Measurements from ENCODE around the gene C11orf16.
"Not testable (repeated sequence)": the region's sequence is repeated elsewhere in the genome, so short reads cannot be mapped to it uniquely, and the experiment has no call there.

GRCh38 chr11:8881585-8881984, 51.2 kb downstream of the C11orf16 start:
- TF ChIP-seq, protein P1, sequence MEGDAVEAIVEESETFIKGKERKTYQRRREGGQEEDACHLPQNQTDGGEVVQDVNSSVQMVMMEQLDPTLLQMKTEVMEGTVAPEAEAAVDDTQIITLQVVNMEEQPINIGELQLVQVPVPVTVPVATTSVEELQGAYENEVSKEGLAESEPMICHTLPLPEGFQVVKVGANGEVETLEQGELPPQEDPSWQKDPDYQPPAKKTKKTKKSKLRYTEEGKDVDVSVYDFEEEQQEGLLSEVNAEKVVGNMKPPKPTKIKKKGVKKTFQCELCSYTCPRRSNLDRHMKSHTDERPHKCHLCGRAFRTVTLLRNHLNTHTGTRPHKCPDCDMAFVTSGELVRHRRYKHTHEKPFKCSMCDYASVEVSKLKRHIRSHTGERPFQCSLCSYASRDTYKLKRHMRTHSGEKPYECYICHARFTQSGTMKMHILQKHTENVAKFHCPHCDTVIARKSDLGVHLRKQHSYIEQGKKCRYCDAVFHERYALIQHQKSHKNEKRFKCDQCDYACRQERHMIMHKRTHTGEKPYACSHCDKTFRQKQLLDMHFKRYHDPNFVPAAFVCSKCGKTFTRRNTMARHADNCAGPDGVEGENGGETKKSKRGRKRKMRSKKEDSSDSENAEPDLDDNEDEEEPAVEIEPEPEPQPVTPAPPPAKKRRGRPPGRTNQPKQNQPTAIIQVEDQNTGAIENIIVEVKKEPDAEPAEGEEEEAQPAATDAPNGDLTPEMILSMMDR (IDR thresholded peaks at IDR 0.05), result not testable (repeated sequence)
- TF ChIP-seq POLR2A (IDR thresholded peaks at IDR 0.05), result not testable (repeated sequence)
